Keratinocyte (primary cell): Measurements from ENCODE around the gene INAFM1. TPM values are rescaled to one million over a fixed set of nuclear protein-coding genes. Genes with fewer than 3 reads are reported as not detected.

Source experiments
- DNase-seq: peaks from one replicate; pipeline ENCODE4 v3.0.0-alpha.2; 2011; ENCODE audit warnings: low read depth, missing footprints, low spot score
- FAIRE-seq: peaks from 2 replicates; lab custom pipeline; 2011; peaks lifted over from hg19 to GRCh38; lab: Jason Lieb, UNC
- H2AFZ ChIP-seq: 2 replicates; pipeline ENCODE4 v1.6.0; 2012; ENCODE audit warnings: low read length, control low read depth, inconsistent platforms; ENCODE audit not compliant: control insufficient read depth
- H3K27ac ChIP-seq: 2 replicates; pipeline ENCODE4 v1.5.1; 2011; ENCODE audit warnings: low read length; ENCODE audit not compliant: control insufficient read depth, insufficient read depth
- H3K27me3 ChIP-seq: 3 replicates; pipeline ENCODE4 v1.6.0; 2011; ENCODE audit warnings: low read length; ENCODE audit not compliant: control insufficient read depth, insufficient read depth; ENCODE audit errors: extremely low read depth
- H3K36me3 ChIP-seq, 2 experiments: 2 replicates in 1 of 2; 3 replicates in 1 of 2; pipeline ENCODE4 v1.5.1; 2011; ENCODE audit warnings: low read length in 2 of 2, mild to moderate bottlenecking in 1 of 2; ENCODE audit not compliant: control insufficient read depth in 2 of 2, insufficient read depth in 2 of 2; ENCODE audit errors: extremely low read depth in 1 of 2
- H3K4me1 ChIP-seq: 3 replicates; pipeline ENCODE4 v1.5.1; 2011; ENCODE audit warnings: low read length; ENCODE audit not compliant: control insufficient read depth, insufficient read depth; ENCODE audit errors: extremely low read depth
- H3K4me2 ChIP-seq: 3 replicates; pipeline ENCODE4 v1.6.0; 2011; ENCODE audit warnings: low read depth, low read length; ENCODE audit not compliant: control insufficient read depth, insufficient read depth; ENCODE audit errors: extremely low read depth
- H3K4me3 ChIP-seq, 3 experiments: fragments of 200-600 bp in 1 of 3; sonication (generic) in 1 of 3; 2 replicates in 2 of 3; 3 replicates in 1 of 3; pipeline ENCODE4 v1.5.1; 2011 to 2016; ENCODE audit warnings: low read length in 3 of 3, mild to moderate bottlenecking in 3 of 3, control low read depth in 2 of 3, inconsistent platforms in 1 of 3, low read depth in 1 of 3, mixed read lengths in 1 of 3, mixed run types in 1 of 3, moderate library complexity in 1 of 3; ENCODE audit not compliant: control insufficient read depth in 2 of 3, insufficient read depth in 2 of 3; ENCODE audit errors: extremely low read depth in 1 of 3
- H3K79me2 ChIP-seq: 2 replicates; pipeline ENCODE4 v1.6.0; 2012; ENCODE audit warnings: low read length; ENCODE audit not compliant: control insufficient read depth, insufficient read depth
- H3K9ac ChIP-seq: 3 replicates; pipeline ENCODE4 v1.6.0; 2011; ENCODE audit warnings: low read length; ENCODE audit not compliant: control insufficient read depth, insufficient read depth; ENCODE audit errors: extremely low read depth
- H3K9me1 ChIP-seq: 3 replicates; pipeline ENCODE4 v1.6.0; 2011; ENCODE audit warnings: low read length; ENCODE audit not compliant: control insufficient read depth, insufficient read depth; ENCODE audit errors: extremely low read depth
- H3K9me3 ChIP-seq: 2 replicates; pipeline ENCODE4 v1.5.1; 2012; ENCODE audit warnings: low read depth, low read length; ENCODE audit not compliant: control insufficient read depth
- H4K20me1 ChIP-seq: 3 replicates; pipeline ENCODE4 v1.6.0; 2011; ENCODE audit warnings: low read length; ENCODE audit not compliant: control insufficient read depth, insufficient read depth; ENCODE audit errors: extremely low read depth
- EZH2 ChIP-seq: IDR thresholded peaks from one replicate; pipeline ENCODE4 v1.6.1; 2012; ENCODE audit warnings: inconsistent platforms, mild to moderate bottlenecking, low read length, moderate library complexity
- dilution Hi-C: fragments of 300-500 bp; cut with MboI; formaldehyde crosslinking; loops from one replicate; pipeline ENCODE4 v1.7.0; 2020; ENCODE audit warnings: low sequenced_read_pairs; ENCODE audit not compliant: extremely low pct_ligation_motif_present
- polyA plus RNA-seq, 5 experiments: library from polyadenylated mRNA; depleted of rRNA in 3 of 5; stranded (reverse) in 3 of 5; stranded (forward) in 1 of 5; unstranded in 1 of 5; fragments of >200 nt; gene quantifications; 1 replicate in 1 of 5; 2 replicates in 3 of 5; 3 replicates in 1 of 5; pipeline versions ENCODE4 v1.2.1 to v1.2.3, GENCODE V29; 2011 to 2012; ENCODE audit warnings: missing spikeins in 2 of 5, low read depth in 1 of 5, low replicate concordance in 1 of 5
- TF ChIP-seq, protein P1 (sequence below), 3 experiments: IDR thresholded peaks in 1 of 3; conservative IDR thresholded peaks in 1 of 3; optimal IDR thresholded peaks in 1 of 3; 2 replicates in 2 of 3; 3 replicates in 1 of 3; pipeline versions ENCODE3 to v1.5.1; 2011; ENCODE audit warnings: low read length in 3 of 3, mild to moderate bottlenecking in 3 of 3, moderate library complexity in 2 of 3, control low read depth in 1 of 3, inconsistent platforms in 1 of 3; ENCODE audit not compliant: insufficient read depth in 2 of 3; ENCODE audit errors: extremely low read depth in 1 of 3

INAFM1 gene
- polyA plus RNA-seq, 1 donor (not counting 4 experiments of a cell fraction or from before 2014, with no cell fraction given), result 0.35 TPM

DNA sequence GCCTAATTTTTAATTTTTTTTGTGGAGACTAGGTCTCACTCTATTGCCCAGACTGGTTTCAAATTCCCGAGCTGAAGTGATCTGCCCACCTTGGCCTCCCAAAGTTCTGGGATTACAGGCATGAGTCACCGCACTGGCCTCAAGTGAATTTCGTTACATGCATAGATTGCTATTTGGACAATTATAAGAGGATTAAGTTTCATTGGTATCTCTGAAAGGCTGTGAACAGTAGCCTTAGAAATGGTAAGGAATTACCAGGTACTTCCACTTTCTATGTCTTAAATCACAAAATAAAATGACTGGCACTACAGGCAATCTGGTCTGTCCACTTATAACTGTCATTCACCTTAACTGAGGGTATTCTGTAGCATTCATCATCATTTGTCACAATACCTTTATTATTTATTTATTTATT, 21.2 kb upstream of the INAFM1 start:
- FAIRE-seq (peak; percentile 55), DNase-seq (no peak)
- H2AFZ ChIP-seq, result no peak overlapping the region
- peaks cover 0 to 2% of the 10 kb centered on the region in 2 experiments for H3K36me3 ChIP-seq
- H3K4me2 ChIP-seq, result peak overlapping the region; percentile 17
- dilution Hi-C loops, result no loop called here
- H3K27ac ChIP-seq, result peak overlapping the region; percentile 33
- H3K9me1 ChIP-seq, result no peaks in the 10 kb centered on the region
- no peaks in the 10 kb centered on the region for H4K20me1 ChIP-seq
- H3K79me2 ChIP-seq, result peaks cover 6% of the 10 kb centered on the region
- H3K9me3 ChIP-seq, result no peaks in the 10 kb centered on the region
- no peak overlapping the region for H3K4me3 ChIP-seq
- TF ChIP-seq, protein P1, sequence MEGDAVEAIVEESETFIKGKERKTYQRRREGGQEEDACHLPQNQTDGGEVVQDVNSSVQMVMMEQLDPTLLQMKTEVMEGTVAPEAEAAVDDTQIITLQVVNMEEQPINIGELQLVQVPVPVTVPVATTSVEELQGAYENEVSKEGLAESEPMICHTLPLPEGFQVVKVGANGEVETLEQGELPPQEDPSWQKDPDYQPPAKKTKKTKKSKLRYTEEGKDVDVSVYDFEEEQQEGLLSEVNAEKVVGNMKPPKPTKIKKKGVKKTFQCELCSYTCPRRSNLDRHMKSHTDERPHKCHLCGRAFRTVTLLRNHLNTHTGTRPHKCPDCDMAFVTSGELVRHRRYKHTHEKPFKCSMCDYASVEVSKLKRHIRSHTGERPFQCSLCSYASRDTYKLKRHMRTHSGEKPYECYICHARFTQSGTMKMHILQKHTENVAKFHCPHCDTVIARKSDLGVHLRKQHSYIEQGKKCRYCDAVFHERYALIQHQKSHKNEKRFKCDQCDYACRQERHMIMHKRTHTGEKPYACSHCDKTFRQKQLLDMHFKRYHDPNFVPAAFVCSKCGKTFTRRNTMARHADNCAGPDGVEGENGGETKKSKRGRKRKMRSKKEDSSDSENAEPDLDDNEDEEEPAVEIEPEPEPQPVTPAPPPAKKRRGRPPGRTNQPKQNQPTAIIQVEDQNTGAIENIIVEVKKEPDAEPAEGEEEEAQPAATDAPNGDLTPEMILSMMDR (optimal IDR thresholded peaks at IDR 0.05 in 1 of 3, IDR thresholded peaks at IDR 0.05 in 1 of 3, conservative IDR thresholded peaks at IDR 0.05 in 1 of 3; ENCODE audit: extremely low read depth in 1 of 3, insufficient read depth in 2 of 3, low read length in 3 of 3), result no peak
- TF ChIP-seq EZH2, result no peak
- peaks cover 31% of the 10 kb centered on the region for H3K4me1 ChIP-seq
- H3K27me3 ChIP-seq, result no peaks in the 10 kb centered on the region
- peak overlapping the region; percentile 13 for H3K9ac ChIP-seq

DNA sequence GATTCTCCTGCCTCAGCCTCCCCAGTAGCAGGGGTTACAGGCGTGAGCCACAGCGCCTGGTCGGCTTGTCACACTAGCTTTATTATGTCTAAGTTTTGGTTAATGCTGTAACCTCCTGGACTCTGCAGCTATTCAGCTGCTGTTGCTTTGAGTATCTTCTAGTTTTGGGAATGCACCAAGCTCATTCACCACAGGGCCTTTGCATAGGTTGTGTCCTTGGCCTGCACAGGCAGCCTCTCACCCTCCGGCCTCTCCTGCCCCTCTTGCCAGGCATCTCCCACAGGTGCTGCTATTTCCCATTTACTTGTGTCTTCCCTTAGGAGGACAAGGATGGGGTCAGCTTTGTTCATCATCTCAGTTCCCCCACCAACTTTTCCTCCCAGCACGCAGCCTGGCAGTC, 20.7 kb upstream of the INAFM1 start:
- Histone ChIP-seq H3K27me3 (no peaks in the 10 kb centered on the region), H3K27ac (peak overlapping the region; percentile 33), H3K9me3 (no peaks in the 10 kb centered on the region), H3K9me1 (no peaks in the 10 kb centered on the region), H3K36me3 (peaks cover 4 to 7% of the 10 kb centered on the region in 2 experiments), H3K4me2 (no peak overlapping the region), H3K79me2 (peaks cover 6% of the 10 kb centered on the region), H2AFZ (no peak overlapping the region), H3K4me1 (peaks cover 31% of the 10 kb centered on the region), H3K9ac (no peak overlapping the region), H4K20me1 (no peaks in the 10 kb centered on the region), H3K4me3 (no peak overlapping the region)
- dilution Hi-C loops, result no loop called here
- no peak for TF ChIP-seq EZH2
- TF ChIP-seq, protein P1 (optimal IDR thresholded peaks at IDR 0.05 in 1 of 3, IDR thresholded peaks at IDR 0.05 in 1 of 3, conservative IDR thresholded peaks at IDR 0.05 in 1 of 3; ENCODE audit: extremely low read depth in 1 of 3, insufficient read depth in 2 of 3, low read length in 3 of 3), result no peak
- no peak for DNase-seq
- no peak for FAIRE-seq
